ENCODE results near the gene CST9.

CST9 gene

DNA sequence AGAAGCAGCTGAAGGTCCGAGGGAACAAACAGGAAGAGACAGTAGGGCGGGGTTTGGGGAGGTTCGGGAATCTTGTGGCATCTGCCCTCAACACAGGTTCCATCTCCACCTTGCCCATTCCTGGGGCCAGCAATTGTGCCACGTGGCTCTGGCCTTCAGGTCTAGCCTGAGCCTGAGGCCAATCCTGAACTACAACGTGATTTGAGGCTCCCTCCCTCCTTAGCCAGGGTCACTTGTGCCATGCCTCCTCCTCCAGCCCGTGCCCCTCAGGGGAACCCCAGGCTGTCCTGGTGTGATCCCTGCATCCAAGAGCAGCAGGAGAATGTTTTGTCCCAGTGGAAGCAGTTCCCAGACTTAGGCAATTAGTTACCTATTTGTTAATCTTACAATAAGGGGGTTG is 3.0 kb downstream of the CST9 start:
- no peak overlapping the region for H3K27ac ChIP-seq (ENCODE audit: low read depth, low read length)
- no peaks in the 10 kb centered on the region for H4K20me1 ChIP-seq (ENCODE audit: control insufficient read depth, insufficient read depth, low read depth, low read length)
- no peaks in the 10 kb centered on the region for H3F3A ChIP-seq (ENCODE audit: control insufficient read depth, insufficient read depth)
- H3K4me1 ChIP-seq (ENCODE audit: control insufficient read depth, low read length) = no peaks in the 10 kb centered on the region
- no peak for TF ChIP-seq EZH2phosphoT487 (IDR thresholded peaks at IDR 0.05; ENCODE audit: borderline replicate concordance, low read length)
- TF ChIP-seq, protein P1, sequence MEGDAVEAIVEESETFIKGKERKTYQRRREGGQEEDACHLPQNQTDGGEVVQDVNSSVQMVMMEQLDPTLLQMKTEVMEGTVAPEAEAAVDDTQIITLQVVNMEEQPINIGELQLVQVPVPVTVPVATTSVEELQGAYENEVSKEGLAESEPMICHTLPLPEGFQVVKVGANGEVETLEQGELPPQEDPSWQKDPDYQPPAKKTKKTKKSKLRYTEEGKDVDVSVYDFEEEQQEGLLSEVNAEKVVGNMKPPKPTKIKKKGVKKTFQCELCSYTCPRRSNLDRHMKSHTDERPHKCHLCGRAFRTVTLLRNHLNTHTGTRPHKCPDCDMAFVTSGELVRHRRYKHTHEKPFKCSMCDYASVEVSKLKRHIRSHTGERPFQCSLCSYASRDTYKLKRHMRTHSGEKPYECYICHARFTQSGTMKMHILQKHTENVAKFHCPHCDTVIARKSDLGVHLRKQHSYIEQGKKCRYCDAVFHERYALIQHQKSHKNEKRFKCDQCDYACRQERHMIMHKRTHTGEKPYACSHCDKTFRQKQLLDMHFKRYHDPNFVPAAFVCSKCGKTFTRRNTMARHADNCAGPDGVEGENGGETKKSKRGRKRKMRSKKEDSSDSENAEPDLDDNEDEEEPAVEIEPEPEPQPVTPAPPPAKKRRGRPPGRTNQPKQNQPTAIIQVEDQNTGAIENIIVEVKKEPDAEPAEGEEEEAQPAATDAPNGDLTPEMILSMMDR (IDR thresholded peaks at IDR 0.05; ENCODE audit: low read depth, low read length, poor library complexity, severe bottlenecking) = no peak
- no peaks in the 10 kb centered on the region for H3K9me3 ChIP-seq (ENCODE audit: control insufficient read depth, insufficient read depth, low read length)
- no peaks in the 10 kb centered on the region for H3K36me3 ChIP-seq (ENCODE audit: control insufficient read depth, low read length)
- no peaks in the 10 kb centered on the region for H3K27me3 ChIP-seq (ENCODE audit: control insufficient read depth, low read length)
- no peaks in the 10 kb centered on the region for H3K79me2 ChIP-seq (ENCODE audit: control insufficient read depth, low read length)
- no peak overlapping the region for H3K4me3 ChIP-seq (ENCODE audit: low read length)
- H3K9me2 ChIP-seq (replicated peaks; ENCODE audit: control insufficient read depth, low read length) = no peaks in the 10 kb centered on the region
- H3K4me2 ChIP-seq (ENCODE audit: low read length) = no peak overlapping the region

DNA sequence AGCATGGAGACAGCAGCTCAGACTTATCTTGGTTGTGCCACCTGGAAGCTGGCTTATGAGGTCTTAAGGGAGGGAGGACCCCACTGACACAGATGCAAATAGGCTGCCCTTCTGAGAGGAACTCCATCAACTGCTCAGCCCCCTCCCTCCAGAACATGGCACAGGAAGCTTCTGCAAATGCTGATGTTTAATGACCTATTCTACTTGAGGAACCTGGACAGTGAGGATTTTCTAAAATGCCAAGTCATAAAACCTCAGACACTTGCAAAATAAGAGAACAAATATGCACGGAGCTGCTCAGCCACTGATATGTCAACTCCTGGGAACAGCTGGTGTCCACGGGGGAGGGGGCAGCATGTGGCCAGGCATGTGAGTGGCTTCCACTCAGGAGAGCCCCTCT is 3.5 kb downstream of the CST9 start:
- Histone ChIP-seq H3K36me3 (ENCODE audit: control insufficient read depth, low read length) (no peaks in the 10 kb centered on the region), H3K27ac (ENCODE audit: low read depth, low read length) (no peak overlapping the region), H3K9me3 (ENCODE audit: control insufficient read depth, insufficient read depth, low read length) (no peaks in the 10 kb centered on the region), H3K27me3 (ENCODE audit: control insufficient read depth, low read length) (no peaks in the 10 kb centered on the region), H3F3A (ENCODE audit: control insufficient read depth, insufficient read depth) (no peaks in the 10 kb centered on the region), H3K4me3 (ENCODE audit: low read length) (no peak overlapping the region), H3K9me2 (replicated peaks; ENCODE audit: control insufficient read depth, low read length) (no peaks in the 10 kb centered on the region), H3K4me1 (ENCODE audit: control insufficient read depth, low read length) (no peaks in the 10 kb centered on the region), H3K4me2 (ENCODE audit: low read length) (no peak overlapping the region), H4K20me1 (ENCODE audit: control insufficient read depth, insufficient read depth, low read depth, low read length) (no peaks in the 10 kb centered on the region), H3K79me2 (ENCODE audit: control insufficient read depth, low read length) (no peaks in the 10 kb centered on the region)
- TF ChIP-seq, protein P1 (IDR thresholded peaks at IDR 0.05; ENCODE audit: low read depth, low read length, poor library complexity, severe bottlenecking) = no peak
- TF ChIP-seq EZH2phosphoT487 (IDR thresholded peaks at IDR 0.05; ENCODE audit: borderline replicate concordance, low read length) = no peak

DNA sequence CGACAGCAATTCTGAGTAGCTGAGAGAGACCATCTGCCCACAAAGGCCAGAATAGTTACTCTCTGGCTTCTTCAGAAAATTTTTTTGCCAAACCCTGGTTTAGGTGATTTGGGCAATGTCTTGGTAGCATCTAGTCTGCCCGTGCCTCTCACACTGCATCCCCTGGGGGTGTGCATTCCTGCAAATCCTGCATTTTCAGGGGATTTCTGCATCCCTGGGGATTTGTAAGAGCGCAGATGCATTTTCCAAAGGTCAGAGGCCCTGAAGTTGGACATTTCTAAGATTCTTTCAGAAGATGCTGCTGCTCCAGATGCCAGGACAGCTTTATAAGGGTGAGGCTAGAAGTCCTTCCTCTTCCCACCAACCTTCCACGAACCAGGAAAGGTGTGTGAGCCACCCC is 4.0 kb downstream of the CST9 start:
- Histone ChIP-seq H4K20me1 (ENCODE audit: control insufficient read depth, insufficient read depth, low read depth, low read length) (no peaks in the 10 kb centered on the region), H3K4me3 (ENCODE audit: low read length) (no peak overlapping the region), H3K27me3 (ENCODE audit: control insufficient read depth, low read length) (no peaks in the 10 kb centered on the region), H3F3A (ENCODE audit: control insufficient read depth, insufficient read depth) (no peaks in the 10 kb centered on the region), H3K9me2 (replicated peaks; ENCODE audit: control insufficient read depth, low read length) (no peaks in the 10 kb centered on the region), H3K4me2 (ENCODE audit: low read length) (no peak overlapping the region), H3K36me3 (ENCODE audit: control insufficient read depth, low read length) (no peaks in the 10 kb centered on the region), H3K9me3 (ENCODE audit: control insufficient read depth, insufficient read depth, low read length) (no peaks in the 10 kb centered on the region), H3K27ac (ENCODE audit: low read depth, low read length) (no peak overlapping the region), H3K4me1 (ENCODE audit: control insufficient read depth, low read length) (no peaks in the 10 kb centered on the region), H3K79me2 (ENCODE audit: control insufficient read depth, low read length) (no peaks in the 10 kb centered on the region)
- TF ChIP-seq, protein P1 (IDR thresholded peaks at IDR 0.05; ENCODE audit: low read depth, low read length, poor library complexity, severe bottlenecking) = no peak
- TF ChIP-seq EZH2phosphoT487 (IDR thresholded peaks at IDR 0.05; ENCODE audit: borderline replicate concordance, low read length) = no peak

DNA sequence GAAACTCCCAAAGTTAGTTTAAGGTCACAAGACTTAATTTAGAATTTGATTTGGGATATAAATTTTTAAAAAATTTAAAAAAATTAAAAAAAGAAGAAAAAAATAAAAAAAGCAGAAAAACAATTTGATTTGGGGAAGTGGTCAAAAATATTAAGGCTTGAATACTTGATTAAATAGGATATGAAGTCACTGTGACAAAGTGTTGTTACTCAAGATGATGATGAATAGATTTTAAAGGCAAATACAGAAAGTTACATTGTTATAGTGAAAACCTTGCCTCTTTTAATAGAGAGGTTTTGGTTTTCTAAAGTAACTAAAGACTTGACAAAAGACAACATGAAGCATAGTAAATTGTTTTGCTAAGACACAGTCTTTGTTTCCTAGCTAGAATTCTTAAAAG is 7.2 kb downstream of the CST9 start:
- H3K79me2 ChIP-seq (ENCODE audit: control insufficient read depth, low read length) = no peaks in the 10 kb centered on the region
- no peaks in the 10 kb centered on the region for H3K36me3 ChIP-seq (ENCODE audit: control insufficient read depth, low read length)
- no peak for TF ChIP-seq EZH2phosphoT487 (IDR thresholded peaks at IDR 0.05; ENCODE audit: borderline replicate concordance, low read length)
- TF ChIP-seq, protein P1 (IDR thresholded peaks at IDR 0.05; ENCODE audit: low read depth, low read length, poor library complexity, severe bottlenecking) = no peak
- no peaks in the 10 kb centered on the region for H3K27me3 ChIP-seq (ENCODE audit: control insufficient read depth, low read length)
- no peak overlapping the region for H3K4me2 ChIP-seq (ENCODE audit: low read length)
- H3K27ac ChIP-seq (ENCODE audit: low read depth, low read length) = no peak overlapping the region
- no peak overlapping the region for H3K4me3 ChIP-seq (ENCODE audit: low read length)
- H3K4me1 ChIP-seq (ENCODE audit: control insufficient read depth, low read length) = no peaks in the 10 kb centered on the region
- H3K9me3 ChIP-seq (ENCODE audit: control insufficient read depth, insufficient read depth, low read length) = no peaks in the 10 kb centered on the region
- no peaks in the 10 kb centered on the region for H3K9me2 ChIP-seq (replicated peaks; ENCODE audit: control insufficient read depth, low read length)
- no peaks in the 10 kb centered on the region for H4K20me1 ChIP-seq (ENCODE audit: control insufficient read depth, insufficient read depth, low read depth, low read length)
- no peaks in the 10 kb centered on the region for H3F3A ChIP-seq (ENCODE audit: control insufficient read depth, insufficient read depth)

Measured in DOHH2 (cell line).